HG02798 (cell line): ENCODE results near the gene TMEM234.

ENCODE experiments used
- ATAC-seq: cut with Tn5 transposase; IDR thresholded peaks from one replicate; pipeline ENCODE4 v1.9.1; 2021; ENCODE audit warnings: mild to moderate bottlenecking; ENCODE audit not compliant: unreplicated experiment, poor library complexity

Gene TMEM234

DNA sequence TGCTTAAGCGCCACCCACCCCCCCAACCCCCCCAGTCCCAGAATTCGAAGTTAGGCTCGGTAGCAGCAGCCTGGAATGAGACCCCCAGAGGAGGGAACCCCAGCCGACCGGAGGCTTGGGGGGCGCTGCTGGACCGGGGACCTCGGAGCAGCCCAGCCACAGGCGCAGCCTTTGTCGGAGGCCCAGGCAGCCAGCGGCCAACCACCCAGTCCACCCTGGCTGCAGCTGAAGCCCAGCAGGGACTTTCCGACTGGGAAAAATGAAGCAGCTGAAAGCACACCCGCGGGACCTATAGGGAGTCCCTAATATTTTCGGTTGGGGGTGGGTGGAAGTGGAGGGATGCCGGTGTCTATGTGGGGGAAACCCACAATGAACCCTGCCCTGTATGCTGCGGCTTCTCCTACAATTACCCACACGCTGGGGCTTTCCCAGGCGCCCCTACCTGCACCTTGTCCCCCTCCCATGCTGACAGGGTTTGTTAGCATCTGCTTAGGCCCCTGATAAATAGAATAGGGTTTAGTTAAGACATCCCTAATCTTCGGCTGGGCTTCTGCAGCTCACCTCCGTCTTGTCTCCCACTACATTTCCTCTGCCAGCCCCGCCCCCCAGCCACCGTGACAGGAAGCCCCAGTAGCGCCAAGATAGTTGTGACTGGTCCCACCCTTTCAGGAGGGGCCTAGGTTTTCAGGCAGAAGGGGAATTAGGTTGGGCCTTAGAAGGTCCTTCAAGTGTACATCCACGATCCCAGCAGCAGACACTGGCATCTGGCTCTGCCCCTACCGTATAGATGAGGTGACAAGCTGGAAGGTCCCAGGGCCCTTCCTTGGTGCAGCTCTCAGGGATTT is 20.9 kb downstream of the TMEM234 start:
- ATAC-seq = peak; percentile 34

DNA sequence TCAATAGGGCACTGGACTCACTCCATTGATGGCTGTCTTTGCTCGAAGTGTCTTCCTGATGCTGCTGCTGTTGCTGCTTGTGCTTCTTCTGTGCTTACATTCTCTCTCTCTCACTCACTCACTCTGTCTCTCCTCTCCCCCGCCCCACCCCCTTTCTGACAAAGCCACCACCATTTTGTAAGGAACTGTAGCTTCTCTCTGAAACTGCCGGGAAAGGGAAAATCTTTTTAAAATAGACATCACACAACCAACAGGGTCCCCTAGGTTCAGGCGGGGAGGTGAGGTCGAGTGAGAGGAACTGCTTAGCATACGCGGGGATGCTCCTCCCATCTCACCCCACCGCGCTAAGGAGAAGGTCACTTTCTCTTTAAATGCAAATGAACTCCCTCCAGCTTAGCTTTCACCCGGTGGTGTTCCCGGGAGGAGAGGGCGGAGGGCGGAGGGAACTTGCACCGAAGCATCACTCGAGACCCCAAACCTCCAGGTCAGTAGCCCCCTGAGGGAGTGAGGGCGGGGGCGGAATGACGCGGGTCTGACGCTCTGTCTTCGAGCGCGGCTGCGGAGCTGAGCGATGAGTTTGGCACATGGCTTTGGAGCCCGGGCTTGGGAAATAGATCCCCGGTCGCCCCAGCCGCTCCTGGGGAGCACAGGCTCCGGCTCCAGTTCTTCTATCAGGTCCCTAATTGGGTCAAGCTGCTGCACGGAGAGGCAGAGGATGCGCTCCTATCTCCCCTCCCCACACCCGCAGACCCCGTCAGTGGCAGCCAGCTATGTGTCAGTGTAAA is 21.7 kb downstream of the TMEM234 start, which contains the start of gene CCDC28B:
CCDC28B (plus strand) TSS at position 370 of the 785 bp plus-strand sequence. CDS start 1,341 bp downstream, outside the sequence.
- peak; percentile 27 for ATAC-seq

DNA sequence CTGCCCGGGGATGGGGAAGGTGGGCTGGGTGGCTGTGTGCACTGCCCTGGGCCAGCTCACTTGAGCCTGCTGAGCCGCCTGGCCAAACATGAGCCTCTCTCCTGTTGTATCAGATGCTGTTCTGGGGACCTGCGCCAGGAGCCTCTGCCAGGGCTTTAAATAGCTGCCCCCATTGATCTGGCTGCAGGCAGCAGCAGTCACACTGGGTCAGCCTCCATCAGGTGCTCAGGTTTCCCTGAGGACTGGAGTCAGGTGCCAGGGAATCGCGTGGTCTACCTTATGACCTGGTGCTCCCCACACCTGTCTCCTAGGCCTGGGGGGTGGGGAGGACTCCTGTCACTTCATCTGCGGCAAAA is 22.5 kb downstream of the TMEM234 start:
- no peak for ATAC-seq

DNA sequence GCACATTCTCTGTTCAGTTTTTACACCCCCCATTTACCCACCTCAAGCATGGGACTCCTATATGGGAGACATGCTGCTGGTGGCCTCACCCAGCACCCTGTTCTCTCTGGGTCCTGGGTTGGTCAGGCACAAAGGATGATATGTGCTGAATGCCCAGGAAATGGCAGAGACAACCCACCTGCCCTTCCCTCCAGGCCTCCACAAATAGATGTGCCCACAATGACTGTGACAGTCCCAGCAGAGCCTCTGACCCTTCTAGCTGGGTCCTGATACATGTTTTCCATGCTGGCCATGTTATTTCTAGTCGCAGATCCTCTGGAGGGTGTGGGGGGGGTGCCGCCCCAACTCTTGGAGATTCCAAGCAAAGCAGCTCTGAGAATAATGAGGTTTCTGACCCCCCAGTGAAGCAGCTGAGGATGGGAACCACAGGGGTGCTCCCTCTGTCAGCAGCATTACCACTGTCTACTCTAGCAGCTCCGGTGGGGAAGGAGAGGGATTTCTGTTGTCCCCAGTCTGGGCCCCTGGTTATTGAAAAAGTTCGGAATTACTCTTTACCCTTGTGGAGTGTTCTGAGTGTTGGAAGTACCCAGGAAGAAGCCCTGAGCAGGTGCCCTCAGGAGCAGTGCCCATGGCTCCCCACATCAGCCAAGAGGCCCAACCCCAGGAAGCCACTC is 23.0 kb downstream of the TMEM234 start:
- ATAC-seq = no peak

DNA sequence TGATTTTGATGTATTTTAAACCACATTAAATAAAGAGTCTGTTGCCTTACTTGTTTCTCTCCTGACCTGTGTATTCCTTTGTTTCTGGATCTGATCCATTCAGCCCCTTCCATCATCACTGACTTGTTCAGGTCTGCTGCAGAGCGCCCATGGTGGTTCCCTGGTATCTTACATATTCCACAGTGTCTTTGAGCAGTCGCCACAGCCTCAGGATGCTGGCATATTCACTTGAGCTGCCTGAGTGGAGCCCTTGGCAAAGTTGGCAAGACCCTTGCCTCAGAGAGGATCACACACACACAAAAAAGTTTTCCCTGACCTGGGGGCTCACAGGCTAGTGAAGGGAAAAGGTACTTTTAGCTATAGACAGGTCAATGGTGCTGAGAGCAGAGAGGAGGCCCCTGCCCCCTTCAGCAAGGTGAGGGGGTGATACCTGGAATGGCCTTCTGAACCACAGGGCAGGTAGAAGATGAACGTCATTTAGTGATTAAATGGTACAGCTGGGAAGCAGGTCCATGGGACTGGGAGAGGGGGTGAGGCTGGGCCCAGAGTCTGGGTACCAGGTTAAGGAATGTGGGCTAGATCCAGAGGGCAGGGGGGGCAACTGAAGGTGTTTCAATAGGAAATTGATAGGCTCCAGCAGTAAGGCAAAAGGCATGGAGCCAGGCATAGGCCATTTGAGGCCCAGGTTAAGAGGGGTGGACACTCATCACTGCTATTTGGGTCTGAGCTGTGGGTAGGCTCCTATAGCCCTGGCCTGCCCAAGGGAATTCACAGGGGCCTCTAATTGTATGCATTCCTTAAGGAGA is 23.7 kb downstream of the TMEM234 start:
- ATAC-seq = no peak

DNA sequence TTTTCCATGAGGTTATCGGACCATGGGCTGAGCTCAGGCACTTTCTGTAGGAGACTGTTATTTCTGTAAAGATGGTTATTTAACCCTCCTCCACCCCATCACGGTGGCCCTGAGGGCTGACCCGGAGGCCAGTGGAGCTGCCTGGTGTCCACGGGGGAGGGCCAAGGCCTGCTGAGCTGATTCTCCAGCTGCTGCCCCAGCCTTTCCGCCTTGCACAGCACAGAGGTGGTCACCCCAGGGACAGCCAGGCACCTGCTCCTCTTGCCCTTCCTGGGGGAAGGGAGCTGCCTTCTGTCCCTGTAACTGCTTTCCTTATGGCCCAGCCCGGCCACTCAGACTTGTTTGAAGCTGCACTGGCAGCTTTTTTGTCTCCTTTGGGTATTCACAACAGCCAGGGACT is 24.3 kb downstream of the TMEM234 start:
- no peak for ATAC-seq

DNA sequence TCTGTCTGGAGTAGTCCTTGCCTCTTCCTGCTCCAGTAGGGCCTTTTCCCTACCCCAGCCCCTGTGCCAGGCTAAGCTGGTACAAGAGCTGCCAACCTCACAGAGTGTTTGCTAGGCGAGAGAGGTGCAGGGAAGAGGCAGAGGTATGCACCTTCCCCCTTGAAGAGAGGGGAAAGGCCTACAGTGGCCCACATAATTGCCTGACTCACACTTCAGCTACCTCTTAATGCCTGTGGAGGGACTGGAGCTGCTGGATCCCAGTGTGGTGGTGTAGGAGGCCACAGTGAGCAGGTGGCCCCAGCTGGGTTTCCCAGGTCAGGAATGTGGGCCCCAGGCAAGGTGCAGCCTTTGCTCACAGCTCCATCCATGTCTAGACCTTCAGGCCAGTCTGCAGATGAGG is 25.1 kb downstream of the TMEM234 start:
- no peak for ATAC-seq

DNA sequence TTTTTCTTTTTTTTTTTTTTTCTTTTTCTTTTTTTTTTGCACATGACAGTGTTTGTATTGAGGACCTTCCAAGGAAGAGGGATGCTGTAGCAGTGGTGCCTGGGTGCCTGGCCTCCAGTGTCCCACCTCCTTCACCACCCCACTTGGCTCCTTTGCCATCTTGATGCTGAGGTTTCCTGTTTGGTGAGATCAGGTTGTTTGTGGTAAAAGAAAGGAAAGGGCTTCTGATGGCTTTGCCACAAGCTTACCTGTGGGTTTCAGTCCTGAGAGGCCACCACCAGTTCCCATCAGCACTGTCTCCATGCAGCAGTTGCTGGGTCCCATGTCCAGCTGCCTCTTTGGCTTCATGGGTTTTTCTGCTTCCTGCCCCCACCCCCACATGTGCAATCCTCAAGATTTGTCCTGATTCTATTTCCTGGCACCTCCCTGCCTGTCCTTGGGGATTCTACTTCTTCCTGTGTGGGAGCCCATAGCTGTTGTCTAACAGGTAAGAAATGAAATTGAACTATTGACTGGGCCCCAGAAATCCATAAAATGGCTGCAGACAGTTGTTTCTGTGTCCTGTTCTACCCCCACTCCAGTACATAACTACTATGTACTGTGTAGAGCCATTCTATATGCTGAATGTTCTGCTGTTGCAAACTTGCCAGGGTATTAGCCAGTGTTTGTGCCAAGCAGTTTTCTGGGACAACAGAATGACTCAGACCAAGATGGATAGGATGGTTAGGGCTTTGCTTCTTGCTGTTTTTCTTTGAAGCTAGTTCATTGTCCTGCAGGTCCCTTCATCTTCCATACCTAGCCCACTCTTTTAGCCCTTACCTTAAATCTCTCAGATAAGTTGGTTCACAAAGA is 26.0 kb downstream of the TMEM234 start:
- no peak for ATAC-seq

DNA sequence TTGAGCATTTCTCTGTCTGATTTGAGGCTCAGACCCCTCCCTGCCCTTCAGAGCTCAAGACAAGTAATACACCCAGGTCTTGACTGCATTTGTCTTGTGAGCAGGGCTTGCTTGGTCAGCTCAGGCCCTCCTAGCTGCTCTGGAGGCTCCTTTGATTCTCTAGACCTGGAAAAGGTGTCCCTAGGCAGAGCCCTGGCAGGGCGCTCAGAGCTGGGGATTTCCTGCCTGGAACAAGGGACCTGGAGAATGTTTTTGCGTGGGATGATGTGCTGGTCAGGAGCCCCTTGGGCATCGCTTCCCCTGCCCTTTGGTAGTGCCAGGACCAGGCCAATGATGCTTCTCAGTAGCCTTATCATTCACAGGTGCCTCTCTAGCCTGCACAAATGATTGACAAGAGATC is 26.6 kb downstream of the TMEM234 start:
- ATAC-seq = no peak

DNA sequence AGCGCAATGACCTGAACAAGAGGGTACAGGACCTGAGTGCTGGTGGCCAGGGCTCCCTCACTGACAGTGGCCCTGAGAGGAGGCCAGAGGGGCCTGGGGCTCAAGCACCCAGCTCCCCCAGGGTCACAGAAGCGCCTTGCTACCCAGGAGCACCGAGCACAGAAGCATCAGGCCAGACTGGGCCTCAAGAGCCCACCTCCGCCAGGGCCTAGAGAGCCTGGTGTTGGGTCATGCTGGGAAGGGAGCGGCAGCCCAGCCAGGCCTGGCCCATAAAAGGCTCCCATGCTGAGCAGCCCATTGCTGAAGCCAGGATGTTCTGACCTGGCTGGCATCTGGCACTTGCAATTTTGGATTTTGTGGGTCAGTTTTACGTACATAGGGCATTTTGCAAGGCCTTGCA is 27.2 kb downstream of the TMEM234 start:
- no peak for ATAC-seq

DNA sequence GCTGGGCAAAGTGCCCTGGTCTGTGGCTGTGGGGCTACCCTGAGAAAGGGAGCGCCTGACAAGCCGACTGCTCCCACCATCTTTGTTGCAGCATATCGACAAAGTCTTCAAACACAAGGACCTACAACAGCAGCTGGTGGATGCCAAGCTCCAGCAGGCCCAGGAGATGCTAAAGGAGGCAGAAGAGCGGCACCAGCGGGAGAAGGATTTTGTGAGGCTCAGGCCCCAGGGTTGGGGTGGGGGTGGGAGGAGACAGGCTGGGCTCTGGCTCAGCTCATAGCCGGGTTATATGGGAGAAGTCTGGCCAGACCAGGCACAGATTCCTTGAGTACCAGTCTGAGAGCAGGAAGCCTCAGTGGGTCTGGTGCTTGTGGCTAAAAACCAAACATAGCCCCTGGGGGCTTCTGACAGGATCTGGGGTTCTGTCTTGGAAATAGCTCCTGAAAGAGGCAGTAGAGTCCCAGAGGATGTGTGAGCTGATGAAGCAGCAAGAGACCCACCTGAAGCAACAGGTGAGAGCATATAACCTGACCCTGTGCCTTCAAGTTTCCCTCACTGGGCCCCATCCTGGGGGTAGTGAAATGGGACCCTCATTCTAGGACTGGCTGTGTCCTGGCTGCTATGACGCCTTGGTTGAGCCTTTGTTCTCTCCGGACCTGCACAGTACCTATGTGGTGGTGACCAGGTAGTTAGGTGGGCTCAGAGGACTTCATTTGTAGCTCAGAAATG is 29.8 kb downstream of the TMEM234 start:
- no peak for ATAC-seq

DNA sequence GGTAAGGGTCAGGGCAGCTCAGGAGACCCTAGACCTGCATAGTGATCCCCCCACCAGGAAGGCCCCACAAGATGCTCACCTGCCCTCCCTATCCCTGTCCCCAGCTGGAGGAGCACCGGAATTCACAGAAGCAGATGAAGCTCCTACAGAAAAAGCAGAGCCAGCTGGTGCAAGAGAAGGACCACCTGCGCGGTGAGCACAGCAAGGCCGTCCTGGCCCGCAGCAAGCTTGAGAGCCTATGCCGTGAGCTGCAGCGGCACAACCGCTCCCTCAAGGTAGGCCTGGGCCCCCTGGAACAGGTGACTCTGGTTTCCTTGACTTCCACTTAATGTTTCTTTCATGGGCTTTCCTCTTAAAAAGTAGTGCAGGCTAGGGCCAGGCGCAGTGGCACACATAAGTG is 34.3 kb downstream of the TMEM234 start:
- no peak for ATAC-seq

DNA sequence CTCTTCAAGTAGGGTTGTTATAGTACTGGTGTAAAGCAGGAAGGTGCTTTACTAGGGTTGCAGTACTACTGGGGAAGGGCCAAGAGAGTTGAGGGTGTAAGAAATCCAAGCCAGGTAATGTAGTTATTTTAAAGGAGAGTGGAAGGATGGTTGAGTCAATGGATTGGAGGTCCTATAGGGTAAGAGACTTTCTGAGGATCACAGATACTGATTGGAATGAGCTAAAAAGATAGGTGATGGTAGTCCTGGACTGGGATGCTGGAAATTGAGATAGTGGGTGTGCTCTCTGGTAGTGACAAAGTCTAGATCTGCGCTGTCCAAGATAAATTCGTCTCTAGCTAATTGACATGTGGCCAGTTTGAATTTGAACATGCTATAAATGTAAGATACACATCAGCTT is 35.7 kb downstream of the TMEM234 start:
- no peak for ATAC-seq

DNA sequence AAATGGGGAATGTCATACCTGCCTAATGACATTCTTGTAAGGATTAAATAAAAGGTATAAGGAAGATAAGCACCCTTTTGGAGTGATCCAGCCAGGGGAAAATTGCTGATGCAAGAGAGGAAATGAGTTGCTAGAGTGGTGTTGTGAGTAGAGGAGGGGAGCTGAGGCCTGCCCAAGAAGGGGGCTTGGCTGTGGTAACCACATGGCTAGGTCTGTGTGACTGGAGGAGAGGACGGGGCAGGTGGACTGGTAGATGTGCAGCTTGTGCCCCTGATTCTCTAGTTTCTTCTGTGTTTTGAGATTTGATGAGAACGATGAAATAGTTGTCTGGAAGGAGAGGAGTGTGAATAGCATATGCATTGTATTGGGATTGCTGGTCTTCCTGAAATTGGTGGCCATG is 36.1 kb downstream of the TMEM234 start:
- ATAC-seq = no peak

DNA sequence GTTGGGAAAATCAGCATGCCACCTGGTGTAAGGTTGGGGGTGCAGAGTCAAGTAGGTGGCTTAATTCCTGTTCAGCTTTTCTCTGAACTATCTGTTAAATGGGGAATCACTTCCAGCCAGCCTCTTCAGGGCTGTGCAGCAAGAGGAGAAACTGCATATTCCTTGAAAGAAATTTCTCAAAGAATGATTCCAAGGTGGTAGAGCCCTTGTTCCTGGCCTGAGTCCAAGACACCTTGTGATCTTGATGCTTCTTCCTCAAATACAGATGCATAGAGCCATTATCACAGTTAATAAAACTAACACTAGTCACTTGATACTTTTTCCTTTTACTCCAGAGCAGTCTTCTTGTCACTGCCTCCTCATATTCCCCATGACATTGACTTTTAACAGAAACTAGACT is 37.5 kb downstream of the TMEM234 start:
- no peak for ATAC-seq

DNA sequence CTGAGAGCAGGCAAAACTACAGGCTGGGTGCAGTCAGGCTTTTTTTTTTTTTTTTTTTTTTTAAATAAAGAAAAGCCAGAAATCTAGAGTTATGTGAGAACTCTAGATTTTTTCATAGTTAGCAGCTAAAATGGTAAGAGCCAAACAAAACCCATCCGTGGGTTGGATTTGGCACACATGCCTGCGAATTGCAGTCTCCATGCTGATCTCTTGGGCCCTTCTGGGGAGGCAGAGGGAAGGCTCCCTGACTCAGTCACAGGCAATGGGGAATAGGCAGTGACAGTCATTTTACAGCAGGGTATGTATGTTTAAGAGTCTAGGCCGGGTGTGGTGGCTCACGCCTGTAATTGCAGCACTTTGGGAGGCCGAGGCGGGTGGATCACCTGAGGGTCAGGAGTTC is 40.1 kb downstream of the TMEM234 start:
- no peak for ATAC-seq

DNA sequence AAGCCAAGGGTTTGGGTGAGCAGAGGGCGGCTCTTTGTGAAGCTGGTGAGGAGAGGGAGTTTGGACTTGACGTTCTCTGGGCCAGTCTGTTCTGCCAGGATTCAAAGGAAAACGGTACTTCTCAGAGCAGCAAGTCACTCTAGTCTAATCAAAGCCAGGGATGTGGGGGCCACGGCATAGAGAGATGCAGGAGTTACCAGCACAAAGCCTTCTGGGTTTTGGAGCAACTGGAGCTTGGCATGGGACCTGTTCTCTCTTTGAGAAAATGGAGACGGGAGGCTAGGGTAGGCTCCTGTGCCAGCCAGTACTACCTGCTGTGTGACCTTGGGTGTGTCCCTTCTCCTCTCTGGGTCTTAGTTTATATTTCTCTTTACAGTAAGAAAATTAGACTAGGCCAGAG is 40.6 kb downstream of the TMEM234 start:
- no peak for ATAC-seq

DNA sequence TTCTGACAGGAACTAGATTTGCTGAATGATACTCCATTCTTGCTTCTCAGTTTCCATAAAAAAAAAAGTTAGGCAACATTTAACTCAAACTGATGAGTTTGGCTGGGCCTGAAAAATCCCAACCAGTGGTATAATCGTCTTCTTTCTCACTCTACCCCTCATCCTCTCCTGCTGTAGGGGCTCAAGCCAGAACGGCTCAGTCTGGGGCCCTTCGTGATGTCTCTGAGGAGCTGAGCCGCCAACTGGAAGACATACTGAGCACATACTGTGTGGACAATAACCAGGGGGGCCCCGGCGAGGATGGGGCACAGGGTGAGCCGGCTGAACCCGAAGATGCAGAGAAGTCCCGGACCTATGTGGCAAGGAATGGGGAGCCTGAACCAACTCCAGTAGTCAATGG is 41.1 kb downstream of the TMEM234 start:
- no peak for ATAC-seq
